ENCODE data around the gene DLGAP1.

DNA sequence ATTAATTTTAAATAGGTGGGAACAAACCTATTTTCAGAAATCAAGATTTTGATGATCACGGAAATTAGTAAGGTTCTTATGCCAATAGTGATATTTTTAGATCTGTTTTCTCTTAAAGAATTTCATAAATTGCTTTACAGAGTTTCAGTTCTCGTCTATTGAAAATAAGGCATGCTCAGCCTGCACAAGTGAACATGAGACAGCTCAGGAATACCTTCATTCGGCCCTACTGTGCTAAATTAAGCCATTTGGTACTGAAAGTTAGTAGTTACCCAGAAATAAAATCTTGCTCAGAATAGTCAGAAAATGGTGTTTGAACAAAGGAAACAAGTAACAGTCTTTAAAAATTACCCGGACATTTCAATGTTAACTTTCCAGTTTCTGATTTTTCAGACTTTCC, 60.4 kb downstream of the DLGAP1 start:
- TF ChIP-seq, protein P1, sequence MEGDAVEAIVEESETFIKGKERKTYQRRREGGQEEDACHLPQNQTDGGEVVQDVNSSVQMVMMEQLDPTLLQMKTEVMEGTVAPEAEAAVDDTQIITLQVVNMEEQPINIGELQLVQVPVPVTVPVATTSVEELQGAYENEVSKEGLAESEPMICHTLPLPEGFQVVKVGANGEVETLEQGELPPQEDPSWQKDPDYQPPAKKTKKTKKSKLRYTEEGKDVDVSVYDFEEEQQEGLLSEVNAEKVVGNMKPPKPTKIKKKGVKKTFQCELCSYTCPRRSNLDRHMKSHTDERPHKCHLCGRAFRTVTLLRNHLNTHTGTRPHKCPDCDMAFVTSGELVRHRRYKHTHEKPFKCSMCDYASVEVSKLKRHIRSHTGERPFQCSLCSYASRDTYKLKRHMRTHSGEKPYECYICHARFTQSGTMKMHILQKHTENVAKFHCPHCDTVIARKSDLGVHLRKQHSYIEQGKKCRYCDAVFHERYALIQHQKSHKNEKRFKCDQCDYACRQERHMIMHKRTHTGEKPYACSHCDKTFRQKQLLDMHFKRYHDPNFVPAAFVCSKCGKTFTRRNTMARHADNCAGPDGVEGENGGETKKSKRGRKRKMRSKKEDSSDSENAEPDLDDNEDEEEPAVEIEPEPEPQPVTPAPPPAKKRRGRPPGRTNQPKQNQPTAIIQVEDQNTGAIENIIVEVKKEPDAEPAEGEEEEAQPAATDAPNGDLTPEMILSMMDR (IDR thresholded peaks at IDR 0.05; ENCODE audit: low read depth, low read length) = no peak
- TF ChIP-seq EZH2phosphoT487 (IDR thresholded peaks at IDR 0.05; ENCODE audit: low read depth) = no peak
